ENCODE measurements around the gene LBP. TPM values are rescaled to one million over a fixed set of nuclear protein-coding genes. Genes with fewer than 3 reads are reported as not detected.

The LBP gene
- total RNA-seq, 4 donors from 2014 or later = 0.23 to 0.55 TPM; not detected in 2

DNA sequence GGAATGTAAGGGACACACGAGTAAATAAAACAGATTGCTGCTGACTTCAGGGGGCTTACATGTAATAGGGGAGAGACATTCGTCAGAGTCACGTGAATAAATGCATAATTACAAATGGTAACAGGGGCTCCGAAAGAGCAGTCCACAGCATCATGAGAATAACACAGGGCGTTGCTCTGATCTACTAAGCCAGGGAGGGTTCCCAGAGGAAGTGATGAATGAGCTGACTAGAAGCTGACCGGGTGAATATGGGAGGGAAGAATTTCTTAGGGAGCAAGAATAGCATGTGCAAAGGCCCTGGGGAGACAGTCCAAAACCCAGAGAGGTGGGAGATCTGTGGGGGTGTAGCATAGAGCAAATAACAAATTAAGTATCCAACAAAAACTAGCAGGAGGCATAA lies 39.9 kb upstream of the LBP start:
- intact Hi-C loops (cut with DNase I; ENCODE audit: low total_unique reads) = no loop called here
- no peak for DNase-seq (ENCODE audit: low spot score in 2 of 2)
- H3K4me3 ChIP-seq (ENCODE audit: low read depth, poor library complexity, severe bottlenecking) = no peak overlapping the region
- no peak for TF ChIP-seq POLR2A (IDR thresholded peaks at IDR 0.05)
- TF ChIP-seq, protein P1, sequence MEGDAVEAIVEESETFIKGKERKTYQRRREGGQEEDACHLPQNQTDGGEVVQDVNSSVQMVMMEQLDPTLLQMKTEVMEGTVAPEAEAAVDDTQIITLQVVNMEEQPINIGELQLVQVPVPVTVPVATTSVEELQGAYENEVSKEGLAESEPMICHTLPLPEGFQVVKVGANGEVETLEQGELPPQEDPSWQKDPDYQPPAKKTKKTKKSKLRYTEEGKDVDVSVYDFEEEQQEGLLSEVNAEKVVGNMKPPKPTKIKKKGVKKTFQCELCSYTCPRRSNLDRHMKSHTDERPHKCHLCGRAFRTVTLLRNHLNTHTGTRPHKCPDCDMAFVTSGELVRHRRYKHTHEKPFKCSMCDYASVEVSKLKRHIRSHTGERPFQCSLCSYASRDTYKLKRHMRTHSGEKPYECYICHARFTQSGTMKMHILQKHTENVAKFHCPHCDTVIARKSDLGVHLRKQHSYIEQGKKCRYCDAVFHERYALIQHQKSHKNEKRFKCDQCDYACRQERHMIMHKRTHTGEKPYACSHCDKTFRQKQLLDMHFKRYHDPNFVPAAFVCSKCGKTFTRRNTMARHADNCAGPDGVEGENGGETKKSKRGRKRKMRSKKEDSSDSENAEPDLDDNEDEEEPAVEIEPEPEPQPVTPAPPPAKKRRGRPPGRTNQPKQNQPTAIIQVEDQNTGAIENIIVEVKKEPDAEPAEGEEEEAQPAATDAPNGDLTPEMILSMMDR (IDR thresholded peaks at IDR 0.05) = no peak
- WGBS, 2 donors = 80 to 88% methylated on average over 6 of the region's 6 CpGs

DNA sequence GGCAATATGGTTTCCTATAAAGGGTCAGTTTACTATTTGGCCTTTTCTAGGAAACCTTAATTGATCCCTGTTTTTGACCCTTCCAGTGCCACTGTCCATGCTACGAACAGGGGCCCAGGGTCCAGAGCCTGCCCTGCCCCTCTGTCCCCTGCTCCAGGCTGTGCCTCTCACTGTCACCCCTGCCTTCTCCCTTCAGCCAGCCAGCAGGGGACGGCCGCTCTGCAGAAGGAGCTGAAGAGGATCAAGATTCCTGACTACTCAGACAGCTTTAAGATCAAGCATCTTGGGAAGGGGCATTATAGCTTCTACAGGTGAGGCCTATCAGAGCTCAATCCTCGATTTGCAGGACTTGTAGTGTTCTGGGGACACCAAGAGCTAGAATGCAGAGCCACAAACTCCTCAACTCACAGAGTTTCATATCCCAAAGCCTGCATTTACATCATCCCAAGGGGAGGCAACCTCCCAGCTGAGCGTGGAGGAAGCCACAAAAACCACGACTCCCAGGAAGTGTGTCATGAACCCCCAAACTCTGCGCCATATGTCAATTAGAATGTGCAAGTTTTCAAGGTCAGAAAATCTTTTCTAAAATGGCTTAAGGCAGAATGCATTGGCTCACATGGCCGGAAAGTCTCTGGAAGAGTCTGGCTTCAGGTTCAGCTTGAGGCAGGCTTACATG lies 38.8 kb upstream of the LBP start:
- no peak for TF ChIP-seq POLR2A (IDR thresholded peaks at IDR 0.05)
- TF ChIP-seq, protein P1 (IDR thresholded peaks at IDR 0.05) = no peak
- no peak overlapping the region for H3K4me3 ChIP-seq (ENCODE audit: low read depth, poor library complexity, severe bottlenecking)
- no peak for DNase-seq (ENCODE audit: low spot score in 2 of 2)
- intact Hi-C loops (cut with DNase I; ENCODE audit: low total_unique reads) = no loop called here
- WGBS, 2 donors = 79 to 81% methylated on average over 8 of the region's 8 CpGs

DNA sequence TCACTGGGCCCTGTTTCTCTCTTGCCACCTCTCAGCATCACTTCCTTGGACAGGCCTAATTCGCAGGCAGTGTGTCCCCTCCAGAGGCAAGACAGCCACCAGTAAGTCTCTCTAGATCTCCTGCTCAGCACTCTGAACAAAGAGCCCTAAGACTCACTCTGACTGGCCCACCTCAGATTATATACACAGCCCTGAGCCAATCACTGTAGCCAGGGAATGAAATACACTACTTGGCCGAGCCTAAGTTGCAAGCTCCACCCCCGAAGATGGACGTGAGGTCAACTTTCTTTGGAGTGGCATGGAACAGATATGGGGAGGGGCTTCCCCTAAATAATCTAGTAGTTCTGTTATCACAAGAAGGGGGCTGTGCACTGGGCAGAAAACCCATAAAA lies 38.2 kb upstream of the LBP start:
- no peak for TF ChIP-seq POLR2A (IDR thresholded peaks at IDR 0.05)
- TF ChIP-seq, protein P1 (IDR thresholded peaks at IDR 0.05) = no peak
- intact Hi-C loops (cut with DNase I; ENCODE audit: low total_unique reads) = no loop called here
- WGBS, 2 donors = 57 to 79% methylated on average over 4 of the region's 4 CpGs
- DNase-seq (ENCODE audit: low spot score in 2 of 2) = no peak
- H3K4me3 ChIP-seq (ENCODE audit: low read depth, poor library complexity, severe bottlenecking) = no peak overlapping the region

DNA sequence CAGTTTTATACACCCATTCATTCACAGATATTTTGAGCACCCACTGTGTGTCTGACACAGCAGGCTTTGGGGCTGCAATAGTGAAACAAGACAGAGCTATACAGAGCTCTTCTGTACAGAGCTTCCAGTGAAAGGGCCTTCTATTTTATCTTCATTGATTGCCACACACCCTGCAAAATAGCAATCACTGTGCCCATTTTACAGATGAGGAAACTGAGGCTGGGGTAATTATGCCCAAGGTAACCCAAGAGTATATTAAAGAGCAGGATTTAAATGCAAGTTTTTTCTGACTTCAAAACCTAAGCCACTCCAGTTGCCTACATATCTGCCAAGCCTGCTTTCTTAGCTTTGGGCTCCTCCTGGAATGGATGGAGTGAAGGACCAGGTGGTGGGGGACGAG lies 37.8 kb upstream of the LBP start:
- DNase-seq (ENCODE audit: low spot score in 2 of 2) = no peak
- 42 to 67% methylated on average over 1 of the region's 1 CpG for WGBS, 2 donors
- intact Hi-C loops (cut with DNase I; ENCODE audit: low total_unique reads) = no loop called here
- H3K4me3 ChIP-seq (ENCODE audit: low read depth, poor library complexity, severe bottlenecking) = no peak overlapping the region
- TF ChIP-seq, protein P1 (IDR thresholded peaks at IDR 0.05) = no peak
- no peak for TF ChIP-seq POLR2A (IDR thresholded peaks at IDR 0.05)

DNA sequence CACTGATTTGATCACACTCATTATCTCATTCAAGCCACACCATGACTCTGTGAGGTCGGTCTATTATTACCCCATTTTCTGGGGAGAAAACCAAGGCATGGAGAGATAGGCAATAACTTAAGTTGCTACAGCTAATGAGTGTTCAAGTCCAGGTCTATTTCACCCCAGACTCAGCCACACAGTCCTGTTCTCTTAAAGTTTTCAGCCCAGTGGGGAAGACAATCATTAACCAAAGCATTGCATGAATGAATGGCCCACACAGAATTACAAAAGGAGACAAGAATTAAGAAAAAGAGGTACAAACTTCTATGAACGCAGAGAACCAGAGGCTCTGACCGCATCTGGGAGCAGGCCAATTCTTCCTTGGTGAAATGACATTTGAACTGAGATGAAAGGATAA lies 35.2 kb upstream of the LBP start:
- intact Hi-C loops (cut with DNase I; ENCODE audit: low total_unique reads) = loop anchor here (10.0 kb wide), 1 partner anchor 86 kb away; no protein-coding TSS in a partner anchor
- no peak overlapping the region for H3K4me3 ChIP-seq (ENCODE audit: low read depth, poor library complexity, severe bottlenecking)
- no peak for DNase-seq (ENCODE audit: low spot score in 2 of 2)
- TF ChIP-seq POLR2A (IDR thresholded peaks at IDR 0.05) = no peak
- TF ChIP-seq, protein P1 (IDR thresholded peaks at IDR 0.05) = no peak
- 80 to 85% methylated on average over 3 of the region's 3 CpGs for WGBS, 2 donors

DNA sequence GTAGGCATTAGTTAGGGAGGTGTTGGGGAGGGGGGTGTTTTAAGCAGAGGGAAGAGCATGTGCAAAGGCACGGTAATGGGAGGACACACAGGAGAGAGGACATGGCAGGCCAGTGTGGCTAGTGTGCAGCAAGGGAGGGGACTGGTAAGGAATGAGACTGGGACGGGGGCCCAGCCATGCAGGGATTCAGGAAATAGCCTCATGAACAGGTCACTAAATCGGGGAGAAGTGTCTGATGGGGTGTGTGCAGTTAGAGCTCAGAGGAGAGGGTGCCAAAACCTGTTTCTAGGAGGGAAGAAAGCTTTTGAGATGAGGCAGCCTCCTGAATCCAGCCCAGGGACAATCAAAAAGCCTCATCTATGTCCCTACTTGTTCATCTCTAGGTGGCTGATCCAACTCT lies 34.8 kb upstream of the LBP start:
- no peak overlapping the region for H3K4me3 ChIP-seq (ENCODE audit: low read depth, poor library complexity, severe bottlenecking)
- TF ChIP-seq, protein P1 (IDR thresholded peaks at IDR 0.05) = no peak
- TF ChIP-seq POLR2A (IDR thresholded peaks at IDR 0.05) = no peak
- intact Hi-C loops (cut with DNase I; ENCODE audit: low total_unique reads) = loop anchor here (10.0 kb wide), 1 partner anchor 87 kb away; no protein-coding TSS in a partner anchor
- no peak for DNase-seq (ENCODE audit: low spot score in 2 of 2)
- whole genome bisulfite sequencing, 2 donors = 41 to 46% methylated on average over 3 of the region's 3 CpGs
